ENCODE results near the gene AIFM3. TPM values are rescaled to one million over a fixed set of nuclear protein-coding genes. Genes with fewer than 3 reads are reported as not detected.

Gene AIFM3
- polyA plus RNA-seq, 1 experiment, result 0.28 TPM

DNA sequence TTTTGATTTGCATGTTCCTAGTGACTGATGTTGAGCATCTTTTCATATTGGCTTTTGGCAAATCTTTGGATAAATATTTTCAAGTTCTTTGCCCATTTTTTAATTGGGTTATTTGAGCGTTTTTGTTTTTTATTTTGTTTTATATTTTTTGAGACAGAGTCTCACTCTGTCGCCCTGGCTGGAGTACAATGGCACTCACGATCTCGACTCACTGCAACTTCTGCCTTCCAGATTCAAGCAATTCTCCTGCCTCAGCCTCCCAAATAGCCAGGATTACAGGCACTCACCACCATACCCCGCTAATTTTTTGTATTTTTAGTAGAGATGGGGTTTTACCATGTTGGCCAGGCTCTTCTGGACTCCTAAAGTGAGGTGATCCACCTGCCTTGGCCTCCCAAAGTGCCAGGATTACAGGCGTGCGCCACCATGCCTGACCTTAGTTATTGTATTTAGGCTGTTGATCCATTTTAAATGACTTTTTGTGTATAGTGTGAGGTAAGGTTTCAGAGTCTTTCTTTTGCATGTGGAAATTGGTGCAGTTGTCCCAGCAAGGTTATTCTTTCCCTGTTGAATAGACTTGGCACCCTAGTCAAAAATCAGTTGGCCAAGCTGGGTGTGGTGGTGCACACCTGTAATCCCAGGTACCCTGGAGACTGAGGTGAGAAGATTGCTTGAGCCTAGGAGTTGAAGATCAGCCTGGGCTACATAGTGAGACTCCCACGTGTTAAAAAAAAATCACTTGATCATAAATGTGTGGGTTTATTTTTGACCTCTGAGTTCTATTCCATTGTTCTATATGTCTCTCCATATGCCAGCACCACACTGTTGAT lies 23.7 kb upstream of the AIFM3 start:
- Histone ChIP-seq H3K36me3 (ENCODE audit: control insufficient read depth, insufficient read depth, low read length) (peaks cover 3% of the 10 kb centered on the region), H3K4me3 (ENCODE audit: low read depth, low read length) (no peak overlapping the region), H3K27me3 (ENCODE audit: control insufficient read depth, insufficient read depth, low read length) (no peaks in the 10 kb centered on the region)
- TF ChIP-seq, protein P1, sequence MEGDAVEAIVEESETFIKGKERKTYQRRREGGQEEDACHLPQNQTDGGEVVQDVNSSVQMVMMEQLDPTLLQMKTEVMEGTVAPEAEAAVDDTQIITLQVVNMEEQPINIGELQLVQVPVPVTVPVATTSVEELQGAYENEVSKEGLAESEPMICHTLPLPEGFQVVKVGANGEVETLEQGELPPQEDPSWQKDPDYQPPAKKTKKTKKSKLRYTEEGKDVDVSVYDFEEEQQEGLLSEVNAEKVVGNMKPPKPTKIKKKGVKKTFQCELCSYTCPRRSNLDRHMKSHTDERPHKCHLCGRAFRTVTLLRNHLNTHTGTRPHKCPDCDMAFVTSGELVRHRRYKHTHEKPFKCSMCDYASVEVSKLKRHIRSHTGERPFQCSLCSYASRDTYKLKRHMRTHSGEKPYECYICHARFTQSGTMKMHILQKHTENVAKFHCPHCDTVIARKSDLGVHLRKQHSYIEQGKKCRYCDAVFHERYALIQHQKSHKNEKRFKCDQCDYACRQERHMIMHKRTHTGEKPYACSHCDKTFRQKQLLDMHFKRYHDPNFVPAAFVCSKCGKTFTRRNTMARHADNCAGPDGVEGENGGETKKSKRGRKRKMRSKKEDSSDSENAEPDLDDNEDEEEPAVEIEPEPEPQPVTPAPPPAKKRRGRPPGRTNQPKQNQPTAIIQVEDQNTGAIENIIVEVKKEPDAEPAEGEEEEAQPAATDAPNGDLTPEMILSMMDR (IDR thresholded peaks at IDR 0.05; ENCODE audit: insufficient read depth, low read depth, low read length), result no peak
- POLR2A ChIA-PET, result no interaction called here
- DNase-seq (ENCODE audit: low read depth), result no peak
- CTCF ChIA-PET, result no interaction called here

DNA sequence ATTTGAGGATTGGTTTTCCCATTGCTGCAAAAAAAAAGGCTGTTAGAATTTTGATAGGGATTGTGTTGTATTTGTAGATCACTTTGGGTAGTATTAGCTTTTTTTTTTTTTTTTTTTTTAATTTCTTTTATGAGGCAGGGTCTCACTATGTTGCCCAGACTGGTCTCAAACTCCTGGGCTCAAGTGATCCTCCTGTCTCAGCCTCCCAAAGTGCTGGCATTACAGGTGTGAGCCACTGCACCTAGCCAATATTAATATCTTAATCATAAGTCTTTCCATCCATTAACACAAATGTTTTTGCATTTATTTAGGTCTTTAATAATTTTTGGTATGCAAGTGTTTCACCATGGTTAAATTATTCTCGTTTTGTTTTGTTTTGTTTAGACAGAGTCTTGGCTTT lies 23.0 kb upstream of the AIFM3 start:
- CTCF ChIA-PET, result no interaction called here
- TF ChIP-seq, protein P1 (IDR thresholded peaks at IDR 0.05; ENCODE audit: insufficient read depth, low read depth, low read length), result no peak
- DNase-seq (ENCODE audit: low read depth), result no peak
- Histone ChIP-seq H3K36me3 (ENCODE audit: control insufficient read depth, insufficient read depth, low read length) (peaks cover 3% of the 10 kb centered on the region), H3K4me3 (ENCODE audit: low read depth, low read length) (no peak overlapping the region), H3K27me3 (ENCODE audit: control insufficient read depth, insufficient read depth, low read length) (no peaks in the 10 kb centered on the region)
- POLR2A ChIA-PET, result no interaction called here

DNA sequence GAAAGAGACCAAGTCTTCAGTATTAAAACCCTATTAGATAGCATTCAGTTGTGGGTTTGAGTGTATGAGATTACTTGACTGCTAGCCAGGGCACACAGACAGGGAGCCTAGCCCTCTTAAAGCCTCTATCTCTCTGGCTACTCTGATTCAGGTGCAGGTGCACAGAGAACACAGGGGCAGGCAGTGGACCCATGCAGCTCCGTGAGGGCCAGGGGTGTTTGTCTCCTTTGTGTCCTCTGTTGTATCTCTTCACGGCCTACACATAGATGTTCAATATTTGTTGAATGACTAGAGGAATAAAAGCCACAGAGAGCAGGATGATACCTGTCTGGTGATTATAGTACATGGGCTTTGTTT lies 21.5 kb upstream of the AIFM3 start:
- Histone ChIP-seq H3K27me3 (ENCODE audit: control insufficient read depth, insufficient read depth, low read length) (no peaks in the 10 kb centered on the region), H3K4me3 (ENCODE audit: low read depth, low read length) (no peak overlapping the region), H3K36me3 (ENCODE audit: control insufficient read depth, insufficient read depth, low read length) (peaks cover 9% of the 10 kb centered on the region)
- DNase-seq (ENCODE audit: low read depth), result no peak
- TF ChIP-seq, protein P1 (IDR thresholded peaks at IDR 0.05; ENCODE audit: insufficient read depth, low read depth, low read length), result no peak
- ChIA-PET POLR2A (no interaction called here), CTCF (no interaction called here)

DNA sequence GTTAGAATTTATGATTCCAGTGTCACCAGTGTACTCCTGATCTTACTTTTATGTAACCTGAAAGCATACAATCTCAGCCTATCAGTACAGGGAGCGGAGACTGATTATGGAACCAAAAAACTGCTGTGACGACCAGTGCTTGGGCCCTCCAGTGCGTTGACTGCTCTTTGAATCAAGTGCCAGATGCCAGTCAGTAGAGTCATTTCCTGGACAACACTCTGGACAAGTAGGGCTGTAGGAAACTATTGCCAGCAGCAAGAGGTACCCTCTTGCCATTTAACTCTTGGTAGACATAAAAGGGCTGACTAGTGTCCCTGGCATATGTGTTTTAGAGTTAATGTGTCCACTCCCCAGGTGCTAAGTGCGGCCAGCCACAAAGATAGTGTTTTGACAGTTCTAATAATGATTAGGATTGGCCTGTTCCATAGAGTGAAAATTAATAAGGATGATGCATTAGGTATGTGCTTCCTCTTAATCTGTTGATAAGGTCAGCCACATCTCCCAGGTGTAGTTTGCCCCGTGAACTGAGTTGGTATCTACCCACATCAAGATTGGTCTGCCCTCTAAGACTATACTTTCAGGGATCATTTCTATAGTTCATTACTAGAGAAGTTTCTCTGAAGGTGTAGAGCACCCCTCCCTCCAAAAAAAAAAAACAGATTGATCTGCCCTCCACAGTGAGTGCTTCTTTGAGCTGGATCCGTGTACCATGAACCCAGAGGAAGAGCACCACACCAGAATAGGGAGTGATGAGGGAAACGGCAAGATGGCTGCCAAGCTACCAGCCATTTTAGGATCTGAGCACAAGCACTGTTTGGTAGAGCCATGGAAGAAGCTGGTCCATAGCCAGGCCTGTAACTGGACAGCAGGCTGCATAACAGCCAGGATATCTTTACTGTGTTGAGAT lies 20.7 kb upstream of the AIFM3 start:
- no peak for DNase-seq (ENCODE audit: low read depth)
- ChIA-PET POLR2A (no interaction called here), CTCF (interaction anchor here (0.7 kb wide), 1 partner anchor 29 kb away, joined by 4 read pairs; the partner anchor contains the start of gene CRKL)
- TF ChIP-seq, protein P1 (IDR thresholded peaks at IDR 0.05; ENCODE audit: insufficient read depth, low read depth, low read length), result no peak
- no peaks in the 10 kb centered on the region for H3K27me3 ChIP-seq (ENCODE audit: control insufficient read depth, insufficient read depth, low read length)
- peaks cover 5% of the 10 kb centered on the region; the same call in 1 of the 2 replicates for H3K36me3 ChIP-seq (ENCODE audit: control insufficient read depth, insufficient read depth, low read length)
- no peak overlapping the region for H3K4me3 ChIP-seq (ENCODE audit: low read depth, low read length)

DNA sequence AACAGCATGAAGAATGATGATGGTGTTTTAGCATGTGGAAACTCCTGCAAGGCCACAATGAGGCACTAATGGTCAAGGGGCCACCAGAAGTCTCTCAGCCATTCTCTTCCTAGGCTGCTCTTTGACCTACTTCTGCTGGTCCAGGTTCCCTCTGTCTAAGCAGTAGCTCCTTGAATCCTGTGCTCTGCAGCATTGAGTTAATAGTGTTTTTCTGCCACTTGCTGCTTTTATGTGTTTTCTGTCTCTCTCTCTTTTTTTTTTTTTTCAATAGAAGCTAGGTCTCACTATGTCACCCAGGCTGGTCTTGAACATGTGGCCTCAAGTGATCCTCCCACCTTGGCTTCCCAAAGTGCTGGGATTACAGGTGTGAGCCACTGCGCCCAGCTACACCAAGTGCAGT lies 20.1 kb upstream of the AIFM3 start:
- no peak for DNase-seq (ENCODE audit: low read depth)
- H3K4me3 ChIP-seq (ENCODE audit: low read depth, low read length), result no peak overlapping the region
- POLR2A ChIA-PET, result interaction anchor here (0.6 kb wide), 1 partner anchor 9 kb away, joined by 5 read pairs; no protein-coding TSS in a partner anchor
- CTCF ChIA-PET, result interaction anchor here (0.7 kb wide), 1 partner anchor 30 kb away, joined by 4 read pairs; the partner anchor contains the start of gene CRKL
- TF ChIP-seq, protein P1 (IDR thresholded peaks at IDR 0.05; ENCODE audit: insufficient read depth, low read depth, low read length), result no peak
- no peaks in the 10 kb centered on the region for H3K27me3 ChIP-seq (ENCODE audit: control insufficient read depth, insufficient read depth, low read length)
- peaks cover 6% of the 10 kb centered on the region; the same call in 1 of the 2 replicates for H3K36me3 ChIP-seq (ENCODE audit: control insufficient read depth, insufficient read depth, low read length)
